ENCODE measurements around the gene RBFOX1. TPM values are rescaled to one million over a fixed set of nuclear protein-coding genes. Genes with fewer than 3 reads are reported as not detected.

Gene RBFOX1
- total RNA-seq, 1 donor from 2014 or later = not detected

GRCh38 chr16:7443142-7443541 lies 110.5 kb downstream of the RBFOX1 start:
- POLR2A ChIA-PET = no interaction called here

GRCh38 chr16:7443648-7444365 lies 111.2 kb downstream of the RBFOX1 start:
- Mint-ChIP-seq H3K4me3 (no peak overlapping the region), H3K36me3 (ENCODE audit: low read depth) (no peaks in the 10 kb centered on the region), H3K27ac (no peak overlapping the region), H3K27me3 (no peaks in the 10 kb centered on the region), H3K9me3 (no peaks in the 10 kb centered on the region), H3K4me1 (no peaks in the 10 kb centered on the region)
- POLR2A ChIA-PET = no interaction called here
- TF ChIP-seq CTCF (IDR thresholded peaks at IDR 0.05) = no peak
- CTCF ChIA-PET = no interaction called here
- intact Hi-C loops (cut with micrococcal nuclease) = no loop called here
- DNase-seq = no peak
- ATAC-seq (ENCODE audit: low read depth) = no peak

More at GRCh38 chr16:7443142-7443541, 110.5 kb downstream of the RBFOX1 start:
- H3K27ac Mint-ChIP-seq = no peak overlapping the region
- no peak for ATAC-seq (ENCODE audit: low read depth)
- no peaks in the 10 kb centered on the region for H3K4me1 Mint-ChIP-seq
- intact Hi-C loops (cut with micrococcal nuclease) = no loop called here
- no peaks in the 10 kb centered on the region for H3K36me3 Mint-ChIP-seq (ENCODE audit: low read depth)
- no peak for TF ChIP-seq CTCF (IDR thresholded peaks at IDR 0.05)
- no peak for DNase-seq
- no peaks in the 10 kb centered on the region for H3K27me3 Mint-ChIP-seq
- CTCF ChIA-PET = no interaction called here
- H3K9me3 Mint-ChIP-seq = no peaks in the 10 kb centered on the region
- H3K4me3 Mint-ChIP-seq = no peak overlapping the region

- Mint-ChIP-seq H3K27me3 (no peaks in the 10 kb centered on the region), H3K9me3 (peaks cover 8% of the 10 kb centered on the region), H3K4me3 (no peak overlapping the region), H3K27ac (no peak overlapping the region), H3K36me3 (ENCODE audit: low read depth) (no peaks in the 10 kb centered on the region), H3K4me1 (no peaks in the 10 kb centered on the region)
- intact Hi-C loops (cut with micrococcal nuclease) = no loop called here
- no peak for TF ChIP-seq CTCF (IDR thresholded peaks at IDR 0.05)
- ATAC-seq (ENCODE audit: low read depth) = no peak
- ChIA-PET POLR2A (no interaction called here), CTCF (no interaction called here)
- no peak for DNase-seq
Measured at GRCh38 chr16:7449306-7449705, 116.7 kb downstream of the RBFOX1 start.

- no peaks in the 10 kb centered on the region for H3K4me1 Mint-ChIP-seq
- ChIA-PET CTCF (no interaction called here), POLR2A (no interaction called here)
- H3K36me3 Mint-ChIP-seq (ENCODE audit: low read depth) = no peaks in the 10 kb centered on the region
- H3K27ac Mint-ChIP-seq = no peak overlapping the region
- H3K27me3 Mint-ChIP-seq = no peaks in the 10 kb centered on the region
- no peak overlapping the region for H3K4me3 Mint-ChIP-seq
- DNase-seq = no peak
- peaks cover 8% of the 10 kb centered on the region for H3K9me3 Mint-ChIP-seq
- intact Hi-C loops (cut with micrococcal nuclease) = no loop called here
- ATAC-seq (ENCODE audit: low read depth) = no peak
- no peak for TF ChIP-seq CTCF (IDR thresholded peaks at IDR 0.05)
Measured at GRCh38 chr16:7449808-7450207, 117.2 kb downstream of the RBFOX1 start.

GRCh38 chr16:7450440-7450839 lies 117.8 kb downstream of the RBFOX1 start:
- TF ChIP-seq CTCF (IDR thresholded peaks at IDR 0.05) = no peak
- POLR2A ChIA-PET = no interaction called here
- CTCF ChIA-PET = no interaction called here
- no peak for DNase-seq
- Mint-ChIP-seq H3K9me3 (peaks cover 8% of the 10 kb centered on the region), H3K36me3 (ENCODE audit: low read depth) (no peaks in the 10 kb centered on the region), H3K4me3 (no peak overlapping the region), H3K27me3 (no peaks in the 10 kb centered on the region), H3K4me1 (no peaks in the 10 kb centered on the region), H3K27ac (no peak overlapping the region)
- intact Hi-C loops (cut with micrococcal nuclease) = no loop called here
- no peak for ATAC-seq (ENCODE audit: low read depth)
